HCT116 (cell line): ENCODE results near the gene MBLAC1. TPM values are rescaled to one million over a fixed set of nuclear protein-coding genes. Genes with fewer than 3 reads are reported as not detected.

Source experiments
- ATAC-seq: fragments of 200-7000 bp; cut with Tn5 transposase; 2 replicates; pipeline ENCODE4 v1.9.1; 2020; ENCODE audit warnings: mild to moderate bottlenecking, moderate library complexity
- BruUV-seq: library from RNA; stranded (reverse); fragments of 400-500 nt; replicated peaks from 2 replicates; lab custom pipeline; 2021; lab: Mats Ljungman, UMichigan
- CTCF ChIA-PET: fragments of 300-600 bp; sonication (Branson Sonifier 250); formaldehyde crosslinking; loops from one replicate; lab custom pipeline; 2021; ENCODE audit warnings: antibody characterized with exemption; lab: Charles Lee
- POLR2A ChIA-PET: fragments of 300-600, 350-600 bp; sonication (Branson Sonifier 250); formaldehyde crosslinking; loops from one replicate; lab custom pipeline; 2021; ENCODE audit warnings: antibody characterized with exemption; lab: Charles Lee
- RAD21 ChIA-PET, 2 experiments: fragments of 300-600 bp; sonication (Branson Sonifier 250); formaldehyde crosslinking; loops; one replicate each; lab custom pipeline; 2023; ENCODE audit warnings: low total read pairs in 2 of 2; ENCODE audit not compliant: uncharacterized antibody in 2 of 2, unreplicated experiment in 2 of 2, low non-redundant PET in 1 of 2; lab: Charles Lee
- DNase-seq: peaks from one replicate; pipeline ENCODE4 v3.0.0-alpha.2; 2010; ENCODE audit warnings: low read depth, low spot score
- H2AFZ ChIP-seq: fragments of 200-600 bp; shearing (Covaris generic), sonication (generic); 2 replicates; pipeline ENCODE4 v1.6.1; 2017; ENCODE audit warnings: low read depth, mixed run types, mixed read lengths, antibody characterized with exemption, low read length; ENCODE audit not compliant: poor library complexity, severe bottlenecking
- H3K27ac ChIP-seq: 2 replicates; pipeline ENCODE4 v1.5.1; 2012; ENCODE audit warnings: low read depth, low read length
- H3K27me3 ChIP-seq: fragments of 200-600 bp; sonication (generic); 2 replicates; pipeline ENCODE4 v1.6.1; 2016; ENCODE audit warnings: mixed run types, low read length, mixed read lengths; ENCODE audit not compliant: insufficient read depth
- H3K36me3 ChIP-seq, 2 experiments: fragments of 200-500 bp in 1 of 2; fragments of 200-600 bp in 1 of 2; sonication (Bioruptor generic) in 1 of 2; sonication (generic) in 1 of 2; 2 replicates each; pipeline versions ENCODE4 v1.5.1 to v1.6.1; 2014 to 2016; ENCODE audit warnings: low read length in 2 of 2, inconsistent platforms in 1 of 2, mixed read lengths in 1 of 2, mixed run types in 1 of 2; ENCODE audit not compliant: insufficient read depth in 2 of 2, control insufficient read depth in 1 of 2
- H3K4me1 ChIP-seq, 2 experiments: fragments of 200-600 bp in 1 of 2; sonication (generic) in 1 of 2; 2 replicates each; pipeline versions ENCODE4 v1.5.1 to v1.6.1; 2012 to 2017; ENCODE audit warnings: low read length in 2 of 2, inconsistent platforms in 1 of 2, mild to moderate bottlenecking in 1 of 2, mixed read lengths in 1 of 2, mixed run types in 1 of 2, moderate library complexity in 1 of 2; ENCODE audit not compliant: insufficient read depth in 2 of 2, control insufficient read depth in 1 of 2
- H3K4me2 ChIP-seq: fragments of 200-600 bp; sonication (generic); 2 replicates; pipeline ENCODE4 v1.6.1; 2017; ENCODE audit warnings: mixed run types, low read length, mixed read lengths
- H3K4me3 ChIP-seq, 2 experiments: fragments of 200-600 bp in 1 of 2; sonication (generic) in 1 of 2; replicated peaks in 1 of 2; 2 replicates each; pipeline ENCODE4 v1.5.1; 2011 to 2016; ENCODE audit warnings: low read length in 2 of 2, control low read depth in 1 of 2, low read depth in 1 of 2, mild to moderate bottlenecking in 1 of 2, mixed read lengths in 1 of 2, mixed run types in 1 of 2
- H3K79me2 ChIP-seq: fragments of 200-600 bp; sonication (generic); 2 replicates; pipeline ENCODE4 v1.6.1; 2017; ENCODE audit warnings: mild to moderate bottlenecking, mixed run types, low read length, moderate library complexity, mixed read lengths; ENCODE audit not compliant: insufficient read depth
- H3K9ac ChIP-seq: fragments of 200-600 bp; sonication (generic); 2 replicates; pipeline ENCODE4 v1.6.1; 2016; ENCODE audit warnings: low read length, mixed read lengths
- H3K9me2 ChIP-seq: fragments of 200-600 bp; sonication (generic), shearing (Covaris generic); 2 replicates; pipeline ENCODE4 v1.6.1; 2017; ENCODE audit warnings: mixed run types, mild to moderate bottlenecking, moderate library complexity; ENCODE audit not compliant: insufficient read depth
- H3K9me3 ChIP-seq, 2 experiments: fragments of 200-500 bp in 1 of 2; fragments of 200-600 bp in 1 of 2; sonication (Bioruptor generic) in 1 of 2; sonication (generic) in 1 of 2; 2 replicates each; pipeline ENCODE4 v1.6.1; 2014 to 2017; ENCODE audit warnings: low read length in 2 of 2, mixed read lengths in 2 of 2, inconsistent platforms in 1 of 2, low read depth in 1 of 2, mild to moderate bottlenecking in 1 of 2, mixed run types in 1 of 2, moderate library complexity in 1 of 2; ENCODE audit not compliant: control insufficient read depth in 1 of 2, insufficient read depth in 1 of 2
- H4K20me1 ChIP-seq: fragments of 200-600 bp; sonication (generic), shearing (Covaris generic); 2 replicates; pipeline ENCODE4 v1.6.1; 2017; ENCODE audit warnings: mixed run types, mild to moderate bottlenecking, moderate library complexity; ENCODE audit not compliant: insufficient read depth
- CBX3 ChIP-seq: IDR thresholded peaks from 2 replicates; pipeline ENCODE4 v1.6.1; 2012; ENCODE audit warnings: low read depth
- CEBPB ChIP-seq: IDR thresholded peaks from 2 replicates; pipeline ENCODE4 v1.6.1; 2012; ENCODE audit warnings: low read depth
- EGR1 ChIP-seq: IDR thresholded peaks from 2 replicates; pipeline ENCODE4 v1.6.1; 2012; ENCODE audit warnings: low read depth
- ELF1 ChIP-seq: IDR thresholded peaks from 2 replicates; pipeline ENCODE4 v1.6.1; 2012; ENCODE audit warnings: low read depth, borderline replicate concordance
- EZH2 ChIP-seq: fragments of 200-600 bp; sonication (generic); IDR thresholded peaks from 2 replicates; pipeline ENCODE4 v1.6.1; 2017; ENCODE audit warnings: antibody characterized with exemption, mixed run types
- EZH2phosphoT487 ChIP-seq: fragments of 200-600 bp; IDR thresholded peaks from 2 replicates; pipeline ENCODE4 v1.6.1; 2018; ENCODE audit warnings: antibody characterized with exemption, borderline replicate concordance
- FOSL1 ChIP-seq: IDR thresholded peaks from 2 replicates; pipeline ENCODE4 v1.6.1; 2012; ENCODE audit warnings: low read depth
- POLR2A ChIP-seq: IDR thresholded peaks from 2 replicates; pipeline ENCODE4 v1.7.0; 2011; ENCODE audit warnings: borderline replicate concordance; ENCODE audit not compliant: insufficient read depth, insufficient read length; ENCODE audit errors: extremely low read depth
- POLR2AphosphoS5 ChIP-seq: IDR thresholded peaks from 2 replicates; pipeline ENCODE4 v1.6.1; 2011; ENCODE audit warnings: mild to moderate bottlenecking, low read depth, low read length, moderate library complexity
- RAD21 ChIP-seq: IDR thresholded peaks from 2 replicates; pipeline ENCODE4 v1.6.1; 2012; ENCODE audit warnings: low read depth, mild to moderate bottlenecking
- SIN3A ChIP-seq: IDR thresholded peaks from 2 replicates; pipeline ENCODE4 v1.6.1; 2012; ENCODE audit warnings: low read depth
- SP1 ChIP-seq: IDR thresholded peaks from 2 replicates; pipeline ENCODE4 v1.6.1; 2012; ENCODE audit warnings: low read depth
- SRF ChIP-seq: IDR thresholded peaks from 2 replicates; pipeline ENCODE4 v1.6.1; 2012; ENCODE audit warnings: low read depth
- TCF7L2 ChIP-seq: IDR thresholded peaks from 2 replicates; pipeline ENCODE4 v1.7.0; 2011; ENCODE audit warnings: borderline replicate concordance, inconsistent platforms; ENCODE audit not compliant: insufficient read depth, insufficient read length; ENCODE audit errors: extremely low read depth
- YY1 ChIP-seq: IDR thresholded peaks from 2 replicates; pipeline ENCODE4 v1.6.1; 2011; ENCODE audit warnings: low read length, low read depth, moderate library complexity, mild to moderate bottlenecking; ENCODE audit not compliant: insufficient replicate concordance; ENCODE audit errors: extremely low read depth
- ZNF274 ChIP-seq: fragments of 200-500 bp; sonication (Bioruptor generic); IDR thresholded peaks from 2 replicates; pipeline ENCODE4 v1.6.1; 2014; ENCODE audit warnings: mild to moderate bottlenecking, low read depth, low read length, inconsistent platforms
- intact Hi-C: fragments of 100-400 bp; cut with micrococcal nuclease; formaldehyde crosslinking; loops from 2 replicates; pipeline ENCODE4 v1.10.0; 2022
- total RNA-seq: library from RNA; stranded (reverse); gene quantifications from one replicate; pipeline ENCODE4 v1.2.1, GENCODE V29; 2021; ENCODE audit not compliant: unreplicated experiment
- TF ChIP-seq, protein P1 (sequence below): IDR thresholded peaks from 2 replicates; pipeline ENCODE4 v1.6.1; 2012; ENCODE audit warnings: low read depth
- TF ChIP-seq, protein P2 (sequence below): IDR thresholded peaks from 2 replicates; pipeline ENCODE4 v1.6.1; 2012
- TF ChIP-seq, protein P3 (sequence below): IDR thresholded peaks from 2 replicates; pipeline ENCODE4 v1.6.1; 2011; ENCODE audit warnings: mild to moderate bottlenecking, low read length, moderate library complexity; ENCODE audit not compliant: insufficient replicate concordance; ENCODE audit errors: extremely low read depth

MBLAC1 gene
- total RNA-seq, 1 experiment from 2014 or later: 2.0 TPM

DNA sequence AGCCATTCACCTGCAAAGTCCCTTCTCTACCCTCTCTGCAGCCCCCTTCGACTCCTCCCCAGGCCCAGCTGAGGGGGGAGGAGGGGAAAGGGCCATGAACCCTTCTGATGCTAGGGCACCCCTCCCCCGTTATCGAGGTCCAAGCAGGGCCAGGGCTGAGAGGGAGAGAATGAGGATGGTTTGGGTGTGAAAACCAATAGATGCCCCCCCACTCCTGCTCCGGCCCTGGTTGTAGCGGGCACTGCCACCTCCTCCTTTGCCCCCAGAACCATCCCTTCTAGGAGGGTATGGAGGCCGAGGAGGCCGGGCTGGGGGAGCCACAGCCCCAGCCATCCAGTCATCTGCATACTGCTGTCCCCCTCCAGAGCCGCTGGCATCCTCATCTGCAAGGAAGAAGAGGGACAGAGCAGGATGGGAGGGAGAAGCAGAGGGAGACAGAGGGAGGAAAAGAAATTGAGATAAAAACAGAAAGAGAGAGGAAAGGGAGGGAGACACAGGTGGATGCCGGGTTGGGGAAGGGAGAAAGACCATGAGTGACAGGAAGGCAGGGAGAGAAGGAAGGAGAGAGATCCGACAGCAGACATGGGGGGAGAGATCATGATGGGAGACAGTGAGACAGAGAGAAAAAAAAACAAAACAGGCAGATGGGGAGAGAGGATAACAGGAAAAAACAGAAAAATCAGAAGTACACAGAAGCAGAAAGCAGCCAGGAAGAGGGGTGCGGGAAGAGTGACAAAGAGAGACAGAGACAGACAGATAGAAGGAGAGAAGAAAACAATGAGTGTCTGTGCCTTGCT, 43.5 kb downstream of the MBLAC1 start (continued):
- TF ChIP-seq POLR2AphosphoS5 (no peak), POLR2A (no peak), YY1 (no peak), CBX3 (no peak)
- TF ChIP-seq, protein P1, sequence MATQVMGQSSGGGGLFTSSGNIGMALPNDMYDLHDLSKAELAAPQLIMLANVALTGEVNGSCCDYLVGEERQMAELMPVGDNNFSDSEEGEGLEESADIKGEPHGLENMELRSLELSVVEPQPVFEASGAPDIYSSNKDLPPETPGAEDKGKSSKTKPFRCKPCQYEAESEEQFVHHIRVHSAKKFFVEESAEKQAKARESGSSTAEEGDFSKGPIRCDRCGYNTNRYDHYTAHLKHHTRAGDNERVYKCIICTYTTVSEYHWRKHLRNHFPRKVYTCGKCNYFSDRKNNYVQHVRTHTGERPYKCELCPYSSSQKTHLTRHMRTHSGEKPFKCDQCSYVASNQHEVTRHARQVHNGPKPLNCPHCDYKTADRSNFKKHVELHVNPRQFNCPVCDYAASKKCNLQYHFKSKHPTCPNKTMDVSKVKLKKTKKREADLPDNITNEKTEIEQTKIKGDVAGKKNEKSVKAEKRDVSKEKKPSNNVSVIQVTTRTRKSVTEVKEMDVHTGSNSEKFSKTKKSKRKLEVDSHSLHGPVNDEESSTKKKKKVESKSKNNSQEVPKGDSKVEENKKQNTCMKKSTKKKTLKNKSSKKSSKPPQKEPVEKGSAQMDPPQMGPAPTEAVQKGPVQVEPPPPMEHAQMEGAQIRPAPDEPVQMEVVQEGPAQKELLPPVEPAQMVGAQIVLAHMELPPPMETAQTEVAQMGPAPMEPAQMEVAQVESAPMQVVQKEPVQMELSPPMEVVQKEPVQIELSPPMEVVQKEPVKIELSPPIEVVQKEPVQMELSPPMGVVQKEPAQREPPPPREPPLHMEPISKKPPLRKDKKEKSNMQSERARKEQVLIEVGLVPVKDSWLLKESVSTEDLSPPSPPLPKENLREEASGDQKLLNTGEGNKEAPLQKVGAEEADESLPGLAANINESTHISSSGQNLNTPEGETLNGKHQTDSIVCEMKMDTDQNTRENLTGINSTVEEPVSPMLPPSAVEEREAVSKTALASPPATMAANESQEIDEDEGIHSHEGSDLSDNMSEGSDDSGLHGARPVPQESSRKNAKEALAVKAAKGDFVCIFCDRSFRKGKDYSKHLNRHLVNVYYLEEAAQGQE: no peak

DNA sequence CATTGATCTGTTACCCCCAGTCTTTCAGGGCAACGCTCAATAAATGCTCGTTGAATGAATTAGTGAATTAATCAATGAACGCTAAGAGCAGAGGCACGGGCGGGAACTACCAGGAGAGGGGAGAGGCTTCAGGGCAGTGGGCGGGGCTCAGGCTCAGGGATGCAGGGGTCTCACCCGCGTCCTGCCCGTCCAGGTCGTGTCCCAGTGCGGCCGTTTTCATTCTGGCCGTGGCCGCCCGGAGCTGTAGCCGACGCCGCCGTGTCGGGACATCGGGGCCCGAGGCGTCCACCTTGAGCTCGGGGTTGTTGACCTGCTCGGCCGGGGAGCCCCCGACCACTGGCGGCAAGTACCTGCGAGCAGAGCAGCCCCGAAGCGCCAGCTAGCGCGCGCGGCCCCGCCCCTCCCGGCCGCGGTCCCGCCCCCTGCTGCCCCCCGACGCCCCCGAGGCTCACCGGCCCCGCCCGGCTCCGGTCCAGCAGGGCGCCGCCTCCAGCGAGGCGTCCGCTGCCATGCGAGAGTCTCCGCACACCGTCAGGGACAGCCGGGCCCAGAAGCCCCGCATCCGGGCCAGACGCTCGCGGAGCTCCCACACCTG, 44.4 kb downstream of the MBLAC1 start:
- no TSS peak for BruUV-seq
- Histone ChIP-seq H3K79me2 (no peaks in the 10 kb centered on the region), H3K27ac (no peak overlapping the region), H4K20me1 (no peaks in the 10 kb centered on the region), H3K27me3 (no peaks in the 10 kb centered on the region), H3K4me1 (peaks cover 0 to 6% of the 10 kb centered on the region in 2 experiments; a peak in 1 of 4 replicates), H3K9me2 (no peaks in the 10 kb centered on the region), H3K9ac (no peak overlapping the region), H3K9me3 (no peaks in the 10 kb centered on the region), H3K4me3 (no peak overlapping the region), H3K36me3 (no peaks in the 10 kb centered on the region), H3K4me2 (no peak overlapping the region), H2AFZ (no peak overlapping the region)
- DNase-seq: no peak
- POLR2A ChIA-PET: no interaction called here
- no peak for ATAC-seq
- intact Hi-C loops: no loop called here
- no peak for TF ChIP-seq SRF
- TF ChIP-seq ZNF274: no peak
- TF ChIP-seq, protein P2, sequence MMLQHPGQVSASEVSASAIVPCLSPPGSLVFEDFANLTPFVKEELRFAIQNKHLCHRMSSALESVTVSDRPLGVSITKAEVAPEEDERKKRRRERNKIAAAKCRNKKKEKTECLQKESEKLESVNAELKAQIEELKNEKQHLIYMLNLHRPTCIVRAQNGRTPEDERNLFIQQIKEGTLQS: no peak
- TF ChIP-seq ELF1: no peak
- no peak for TF ChIP-seq RAD21
- TF ChIP-seq EZH2phosphoT487: no peak
- no peak for TF ChIP-seq POLR2A
- no peak for TF ChIP-seq FOSL1
- no peak for TF ChIP-seq EZH2
- TF ChIP-seq SP1: no peak
- TF ChIP-seq, protein P3, sequence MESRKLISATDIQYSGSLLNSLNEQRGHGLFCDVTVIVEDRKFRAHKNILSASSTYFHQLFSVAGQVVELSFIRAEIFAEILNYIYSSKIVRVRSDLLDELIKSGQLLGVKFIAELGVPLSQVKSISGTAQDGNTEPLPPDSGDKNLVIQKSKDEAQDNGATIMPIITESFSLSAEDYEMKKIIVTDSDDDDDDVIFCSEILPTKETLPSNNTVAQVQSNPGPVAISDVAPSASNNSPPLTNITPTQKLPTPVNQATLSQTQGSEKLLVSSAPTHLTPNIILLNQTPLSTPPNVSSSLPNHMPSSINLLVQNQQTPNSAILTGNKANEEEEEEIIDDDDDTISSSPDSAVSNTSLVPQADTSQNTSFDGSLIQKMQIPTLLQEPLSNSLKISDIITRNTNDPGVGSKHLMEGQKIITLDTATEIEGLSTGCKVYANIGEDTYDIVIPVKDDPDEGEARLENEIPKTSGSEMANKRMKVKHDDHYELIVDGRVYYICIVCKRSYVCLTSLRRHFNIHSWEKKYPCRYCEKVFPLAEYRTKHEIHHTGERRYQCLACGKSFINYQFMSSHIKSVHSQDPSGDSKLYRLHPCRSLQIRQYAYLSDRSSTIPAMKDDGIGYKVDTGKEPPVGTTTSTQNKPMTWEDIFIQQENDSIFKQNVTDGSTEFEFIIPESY: no peak
- TF ChIP-seq EGR1: no peak
- TF ChIP-seq TCF7L2: no peak
- no peak for TF ChIP-seq SIN3A
- no peak for TF ChIP-seq CEBPB
- no peak for TF ChIP-seq YY1
- RAD21 ChIA-PET: no interaction called here
- CTCF ChIA-PET: no interaction called here
